Activated CD8-positive, alpha-beta memory T cell treated with anti-CD3 and anti-CD28 coated beads for 36 hours (primary cell): ENCODE measurements around the gene DIP2C. TPM values are rescaled to one million over a fixed set of nuclear protein-coding genes. Genes with fewer than 3 reads are reported as not detected.
"Not testable (repeated sequence)": the region's sequence is repeated elsewhere in the genome, so short reads cannot be mapped to it uniquely, and the experiment has no call there.

Experiments used
- CTCF ChIA-PET: fragments of 350-600 bp; sonication (Branson Sonifier 250); formaldehyde crosslinking; loops from one replicate; lab custom pipeline; 2021; ENCODE audit warnings: antibody characterized with exemption; lab: Charles Lee
- POLR2A ChIA-PET: fragments of 350-600 bp; sonication (Branson Sonifier 250); formaldehyde crosslinking; loops from one replicate; lab custom pipeline; 2021; ENCODE audit warnings: antibody characterized with exemption; lab: Charles Lee
- total RNA-seq, 2 experiments: library from RNA; stranded (reverse); gene quantifications; one replicate each; pipeline ENCODE4 v1.2.3, GENCODE V29; 2021

The DIP2C gene
- total RNA-seq, 2 experiments from 2014 or later, result 0.08 TPM

DNA sequence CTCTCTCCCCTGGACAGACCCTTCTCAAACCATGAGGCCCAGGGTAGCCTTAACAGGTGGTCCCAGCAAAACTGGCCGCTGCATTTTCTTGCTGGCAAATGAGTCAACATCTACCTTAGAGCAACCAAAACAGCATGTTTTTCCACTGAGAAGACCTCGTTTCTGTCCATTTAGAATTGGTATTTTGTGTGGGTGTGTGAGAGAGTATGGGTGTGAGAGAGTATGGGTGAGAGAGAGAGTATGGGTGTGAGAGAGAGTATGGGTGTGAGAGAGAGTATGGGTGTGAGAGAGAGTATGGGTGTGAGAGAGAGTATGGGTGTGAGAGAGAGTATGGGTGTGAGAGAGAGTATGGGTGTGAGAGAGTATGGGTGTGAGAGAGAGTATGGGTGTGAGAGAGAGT lies 157.1 kb downstream of the DIP2C start:
- CTCF ChIA-PET, result not testable (repeated sequence)

DNA sequence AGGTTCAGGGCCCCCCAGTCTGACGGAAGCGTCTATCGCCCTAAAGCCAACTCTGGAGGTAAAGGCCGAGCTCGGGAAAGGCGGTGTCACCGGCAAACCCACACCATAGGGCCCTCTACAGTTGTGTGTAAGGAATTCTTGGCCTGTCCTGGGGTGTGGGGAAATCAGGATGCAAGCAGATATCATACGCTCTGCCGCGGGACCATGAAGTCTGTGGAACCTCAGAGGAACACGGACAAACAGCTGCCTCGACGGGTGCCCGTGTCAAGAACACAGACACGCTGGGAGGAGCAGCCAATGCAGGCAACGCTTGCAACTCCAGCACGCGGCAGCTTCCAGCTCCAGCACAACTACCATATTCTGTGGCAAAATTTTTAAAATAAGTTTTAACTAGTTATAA lies 157.9 kb downstream of the DIP2C start:
- ChIA-PET CTCF (no interaction called here), POLR2A (no interaction called here)

More for the DNA sequence above, 157.1 kb downstream of the DIP2C start:
- POLR2A ChIA-PET, result not testable (repeated sequence)

DNA sequence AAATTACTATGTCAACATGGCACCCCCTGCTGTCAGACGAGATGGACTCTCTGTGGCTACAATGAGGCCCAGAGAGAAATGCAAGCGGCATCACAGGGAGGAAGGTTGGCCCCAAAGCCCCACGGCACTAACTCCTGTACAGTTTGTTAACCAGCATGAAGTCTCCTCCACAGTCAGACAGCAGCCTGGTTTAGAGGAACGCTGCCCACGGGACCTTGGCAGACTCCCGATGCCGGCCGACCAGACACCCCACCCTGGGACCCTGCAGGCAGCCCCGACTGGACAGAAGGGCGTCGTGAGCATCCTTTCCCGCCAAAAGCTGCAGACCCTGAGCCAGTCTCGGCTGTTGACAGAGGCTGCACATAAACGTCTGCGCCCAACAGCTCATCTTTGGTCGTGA lies 158.8 kb downstream of the DIP2C start:
- POLR2A ChIA-PET, result no interaction called here
- CTCF ChIA-PET, result no interaction called here

DNA sequence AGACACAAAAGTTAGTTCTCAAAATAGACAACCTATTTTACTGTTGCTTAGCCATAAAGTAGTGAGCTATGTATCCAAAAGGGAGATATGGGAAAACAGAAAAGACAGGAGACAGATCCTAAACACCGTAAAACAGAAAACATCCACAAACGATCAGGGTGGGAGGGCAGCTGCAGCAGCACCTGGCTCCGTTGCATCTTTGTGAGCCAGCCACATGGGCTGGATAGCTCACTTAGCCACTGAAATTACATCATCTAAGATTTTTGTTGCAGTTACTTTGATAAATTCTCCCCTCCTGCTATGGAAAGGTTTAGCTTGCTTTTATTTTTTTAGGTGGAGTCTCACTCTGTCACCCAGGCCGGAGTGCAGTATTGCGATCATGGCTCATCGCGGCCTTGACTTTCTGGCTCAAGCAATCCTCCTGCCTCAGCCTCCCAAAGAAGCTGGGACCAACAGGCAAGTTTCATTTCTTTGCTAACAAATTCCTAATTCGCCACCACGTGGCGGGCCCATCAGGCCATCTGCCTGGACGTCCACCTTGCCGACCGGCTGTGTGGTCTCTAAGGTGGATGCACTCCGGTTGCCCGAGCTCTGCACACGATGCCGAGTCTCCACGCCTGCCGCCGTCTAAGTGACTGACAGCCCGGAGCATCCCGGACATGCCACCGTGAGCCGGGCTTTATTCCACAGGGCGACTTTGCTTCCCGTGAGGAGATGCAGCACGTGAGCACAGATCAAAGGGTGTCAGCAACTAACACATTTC lies 159.8 kb downstream of the DIP2C start:
- CTCF ChIA-PET, result no interaction called here
- POLR2A ChIA-PET, result no interaction called here

DNA sequence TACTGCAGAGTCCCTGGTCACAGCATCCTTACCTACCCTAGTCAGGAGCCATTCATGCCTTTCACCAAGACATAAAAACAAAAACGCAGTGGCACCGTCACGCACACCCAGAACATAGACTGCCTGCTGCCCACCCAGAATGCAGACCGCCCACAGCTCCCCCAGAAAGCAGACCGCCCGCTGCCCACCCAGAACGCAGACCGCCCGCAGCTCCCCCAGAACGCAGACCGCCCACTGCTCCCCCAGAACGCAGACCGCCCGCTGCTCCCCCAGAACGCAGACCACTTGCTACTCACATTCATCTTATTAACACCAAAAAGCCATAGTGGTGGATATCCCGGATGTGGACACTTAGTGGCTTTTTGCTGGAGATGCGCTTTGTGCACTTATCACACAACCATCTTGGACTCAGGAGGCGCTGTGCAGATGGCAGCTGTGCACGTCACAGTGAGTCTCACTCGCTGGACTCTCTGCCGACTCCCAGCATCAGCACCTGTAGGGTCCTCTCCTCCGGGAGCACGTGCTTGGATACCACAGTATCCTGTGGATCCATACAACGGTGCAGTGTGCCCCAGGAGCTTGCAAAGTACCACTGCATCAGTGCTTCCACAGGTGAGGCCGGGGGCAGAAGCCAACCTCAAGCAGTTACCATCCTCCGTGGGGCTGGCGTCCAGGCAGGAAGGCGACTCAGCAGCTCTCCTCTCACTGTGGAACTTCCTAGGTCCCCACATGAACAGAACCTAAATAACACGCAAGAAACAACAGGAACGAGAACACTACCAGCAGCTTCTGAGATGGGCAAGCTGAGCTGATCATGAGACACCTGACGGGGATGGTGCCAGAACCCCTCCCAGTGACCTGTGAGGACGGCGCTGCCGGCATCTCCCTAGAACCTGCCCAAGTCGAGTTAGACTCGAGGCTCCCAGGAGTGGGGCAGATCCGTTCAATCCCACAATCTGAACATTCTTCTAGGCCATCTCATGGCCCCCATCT lies 161.0 kb downstream of the DIP2C start:
- CTCF ChIA-PET, result no interaction called here
- POLR2A ChIA-PET, result interaction anchor here (0.6 kb wide), 1 partner anchor 491 kb away, joined by 3 read pairs; no protein-coding TSS in a partner anchor

DNA sequence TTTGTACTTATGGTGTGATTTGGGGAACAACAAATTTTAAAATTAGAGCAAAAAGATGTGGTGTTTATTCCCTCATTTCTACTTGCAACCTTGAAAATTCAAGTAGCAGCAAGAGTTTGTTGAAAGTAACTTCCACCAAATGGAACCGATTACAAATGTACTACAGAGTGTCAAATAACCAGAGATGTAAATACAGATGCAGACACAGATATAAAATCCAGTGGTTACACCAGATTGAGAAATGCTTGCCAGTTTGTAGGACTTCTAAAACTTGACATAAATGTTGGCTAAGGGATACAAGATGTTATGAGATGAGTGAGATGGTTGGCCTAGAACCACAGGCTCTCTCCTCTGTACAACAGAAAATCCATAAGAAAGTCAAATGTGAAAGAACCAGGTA lies 162.1 kb downstream of the DIP2C start:
- POLR2A ChIA-PET, result no interaction called here
- CTCF ChIA-PET, result no interaction called here

DNA sequence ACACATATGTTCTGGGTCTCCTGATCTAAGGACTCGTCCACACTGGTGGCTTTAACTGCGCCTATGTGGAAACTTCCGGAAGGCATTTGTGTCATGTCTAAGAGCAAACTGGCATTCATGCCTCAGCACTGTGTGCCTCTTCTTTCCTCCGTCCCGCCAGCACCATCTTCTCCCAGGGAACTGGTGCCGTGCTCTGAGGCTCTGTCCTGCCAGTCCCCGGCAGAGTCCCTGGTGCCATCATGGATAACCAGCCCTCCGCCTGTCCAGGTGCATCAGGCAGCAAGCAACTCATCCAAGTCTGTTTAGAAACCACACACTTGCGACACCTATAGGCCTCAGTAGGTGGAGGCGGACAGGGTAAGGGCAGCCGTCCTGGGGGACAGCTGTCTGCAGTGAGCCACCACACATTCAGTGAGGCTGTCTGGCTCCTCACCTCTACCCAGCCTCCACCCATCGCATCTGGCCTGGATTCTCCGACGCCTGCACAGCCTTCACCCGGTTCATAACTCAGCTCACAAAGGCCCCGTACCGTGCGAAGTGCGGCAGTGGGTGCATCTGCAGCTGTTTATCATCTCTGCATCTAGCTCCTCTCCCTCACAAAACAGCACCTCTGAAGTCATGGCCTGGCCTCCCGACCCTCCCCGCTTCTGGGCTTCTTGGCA lies 162.7 kb downstream of the DIP2C start:
- POLR2A ChIA-PET, result no interaction called here
- CTCF ChIA-PET, result no interaction called here

DNA sequence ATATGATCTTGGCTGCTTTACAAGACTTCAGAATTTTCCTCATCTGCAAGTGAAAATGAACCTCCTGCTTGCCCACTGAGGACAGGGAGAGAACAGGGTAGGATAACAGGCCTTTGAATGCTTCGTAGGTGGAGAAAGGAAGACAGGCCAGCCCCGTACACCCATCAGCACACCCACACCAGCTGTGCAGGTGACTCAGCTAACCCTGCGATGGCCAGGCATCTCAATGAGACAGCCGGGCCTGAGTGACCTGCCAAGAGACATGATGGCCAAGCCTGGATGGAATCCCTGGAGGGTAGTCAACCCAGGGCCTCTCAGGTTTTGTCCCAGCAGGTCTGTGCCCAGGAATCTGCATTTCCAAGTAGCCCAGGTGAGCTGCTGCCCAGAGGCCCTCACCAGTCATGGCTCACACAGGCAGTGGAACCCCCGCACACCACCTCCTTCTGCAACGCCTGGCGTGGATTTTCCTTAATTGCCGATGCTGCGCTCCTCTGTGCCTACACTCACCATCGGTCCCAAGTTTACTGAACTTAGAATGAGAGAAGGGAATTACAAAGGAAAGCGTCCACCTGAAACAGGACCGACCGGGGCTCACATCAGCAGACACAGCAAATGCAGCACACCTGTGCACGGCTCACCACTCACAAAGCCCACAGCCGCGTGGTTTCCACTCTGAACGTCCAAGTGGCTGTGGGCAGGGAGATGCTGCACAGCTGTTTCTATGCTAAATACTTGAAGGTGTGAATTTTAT lies 163.7 kb downstream of the DIP2C start:
- ChIA-PET POLR2A (no interaction called here), CTCF (no interaction called here)

DNA sequence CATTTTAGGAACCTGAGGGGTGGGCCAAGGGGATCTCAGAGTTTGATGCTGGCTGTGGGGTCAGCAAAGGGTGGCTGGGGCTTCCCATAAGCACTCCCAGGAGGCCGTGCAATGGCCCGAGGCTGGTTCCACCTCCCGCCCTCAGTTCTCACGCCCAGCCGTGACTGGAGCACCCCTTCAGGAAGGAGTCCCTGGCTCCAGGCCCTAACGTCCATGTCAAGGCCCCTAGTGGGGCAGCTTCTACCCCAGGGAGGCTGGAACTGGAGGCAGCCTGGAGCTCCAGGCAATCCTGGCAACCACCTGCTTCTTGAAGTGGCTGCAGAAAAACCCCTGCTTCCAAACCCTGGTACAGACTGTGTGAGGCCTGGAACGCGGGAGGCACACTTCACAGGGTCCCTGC lies 165.5 kb downstream of the DIP2C start:
- ChIA-PET CTCF (no interaction called here), POLR2A (no interaction called here)

DNA sequence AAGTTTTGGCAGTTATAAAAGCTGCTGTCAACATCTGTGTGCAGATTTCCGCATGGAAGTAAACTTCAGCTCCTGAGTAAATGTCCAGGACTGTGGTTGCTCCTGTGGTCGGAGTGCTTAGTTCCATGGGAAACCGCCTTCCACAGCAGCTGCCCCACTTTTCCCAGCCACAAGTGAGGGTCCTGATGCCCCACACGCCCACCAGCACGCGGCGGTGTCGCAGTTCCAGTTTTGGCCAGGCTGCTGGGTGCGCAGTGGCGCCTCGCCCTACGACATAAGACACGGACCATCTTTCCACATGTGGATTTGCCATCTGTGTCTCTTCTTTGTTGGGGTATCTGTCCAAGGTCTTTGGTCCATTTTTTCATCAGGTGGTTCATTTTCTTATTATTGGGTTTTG lies 167.1 kb downstream of the DIP2C start:
- ChIA-PET CTCF (no interaction called here), POLR2A (no interaction called here)

DNA sequence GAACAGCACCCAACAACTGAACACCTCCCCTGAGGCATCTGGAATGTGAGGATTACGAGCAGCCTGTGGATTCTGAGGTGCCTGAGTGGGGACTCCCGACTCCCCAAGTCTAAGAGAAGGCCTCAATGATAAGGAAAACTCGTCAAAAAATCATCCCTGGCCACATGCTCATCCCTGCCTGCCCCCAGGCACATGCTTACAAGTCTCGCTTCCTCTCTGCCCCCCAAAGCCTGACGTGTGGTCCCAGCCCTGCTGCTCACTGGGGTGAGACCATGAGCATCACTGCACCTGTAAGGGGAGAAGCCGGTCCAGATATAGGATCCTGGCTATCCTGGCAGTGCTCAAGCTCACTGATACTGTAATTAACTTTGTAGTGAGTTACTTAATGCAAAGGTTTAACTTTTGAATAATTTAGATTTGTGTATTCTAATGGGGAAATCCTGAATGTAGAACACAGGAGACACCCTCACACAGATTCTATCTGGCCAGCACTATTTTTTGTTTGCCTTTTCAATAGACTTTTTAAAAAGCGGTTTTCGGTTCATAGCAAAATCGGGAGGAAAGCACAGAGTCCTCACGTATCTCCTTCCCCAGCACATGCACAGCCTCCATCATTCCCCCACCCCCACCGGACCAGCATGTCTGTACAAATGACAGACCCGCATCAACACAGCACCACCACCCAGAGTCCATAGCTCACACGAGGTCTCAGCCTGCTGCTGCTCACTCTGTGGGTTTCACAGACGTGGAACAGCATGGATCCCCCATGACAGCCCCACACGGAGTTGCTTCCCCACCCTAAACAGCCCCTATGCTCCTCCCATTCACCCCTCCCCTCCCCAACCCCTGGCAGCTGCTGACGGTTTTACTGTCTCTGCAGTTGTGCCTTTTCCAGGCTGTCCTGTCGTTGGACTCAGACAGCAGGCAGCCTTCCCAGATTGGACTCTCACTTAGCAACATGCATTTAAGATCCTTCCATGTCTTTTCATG lies 167.9 kb downstream of the DIP2C start:
- CTCF ChIA-PET, result no interaction called here
- POLR2A ChIA-PET, result interaction anchor here (0.5 kb wide), 1 partner anchor 196 kb away, joined by 3 read pairs; no protein-coding TSS in a partner anchor

DNA sequence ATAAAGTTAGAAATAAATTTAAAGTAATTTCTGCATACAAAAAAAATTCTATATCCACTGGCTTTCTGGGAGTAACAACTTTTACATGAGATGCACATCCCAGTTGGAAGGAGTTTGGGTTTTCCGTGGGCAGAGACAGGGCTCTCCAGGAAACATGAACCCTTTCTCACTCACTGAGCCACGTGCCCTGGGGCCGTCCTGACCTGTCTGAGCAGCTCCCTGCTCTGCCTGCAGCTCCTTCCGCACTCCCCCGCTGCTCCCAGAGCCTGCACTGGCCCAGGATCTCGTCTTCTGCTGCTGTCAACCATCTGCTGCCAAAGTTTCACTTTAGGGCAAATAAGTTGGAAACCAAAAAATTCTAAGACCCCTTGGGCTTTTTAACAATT lies 169.1 kb downstream of the DIP2C start:
- POLR2A ChIA-PET, result no interaction called here
- CTCF ChIA-PET, result no interaction called here

DNA sequence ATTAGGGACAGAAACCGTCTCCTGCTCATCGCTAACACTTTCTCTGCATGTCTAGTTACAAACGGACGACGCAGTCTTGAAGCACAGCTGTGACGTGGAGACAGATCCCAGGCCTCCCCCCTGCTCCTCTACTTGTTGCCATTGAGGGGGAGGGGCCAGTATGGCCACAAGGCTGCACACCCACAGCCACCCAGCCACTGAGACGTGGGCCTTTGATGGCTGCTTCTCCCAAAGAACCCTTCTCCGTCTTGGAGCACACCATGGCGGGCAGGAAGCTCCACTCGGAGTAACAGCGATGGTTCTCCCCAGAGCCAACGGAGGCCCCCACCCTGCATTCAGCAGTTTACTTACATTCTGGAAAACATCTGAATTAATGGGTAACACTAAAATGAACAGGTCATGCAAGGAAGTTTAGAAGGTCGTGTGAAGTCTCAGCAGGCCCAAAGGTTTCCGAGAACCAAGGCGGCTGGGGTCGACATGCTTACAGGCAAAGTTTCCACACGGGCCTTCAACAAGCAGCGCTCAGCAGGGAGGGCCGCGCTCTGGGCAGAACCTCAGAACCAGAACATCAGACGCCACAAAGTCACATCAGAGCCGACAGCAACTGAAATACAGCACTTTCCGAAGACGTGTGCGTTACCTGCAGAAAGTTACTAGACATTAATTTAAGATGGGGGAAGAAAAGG lies 169.6 kb downstream of the DIP2C start:
- CTCF ChIA-PET, result no interaction called here
- POLR2A ChIA-PET, result no interaction called here

DNA sequence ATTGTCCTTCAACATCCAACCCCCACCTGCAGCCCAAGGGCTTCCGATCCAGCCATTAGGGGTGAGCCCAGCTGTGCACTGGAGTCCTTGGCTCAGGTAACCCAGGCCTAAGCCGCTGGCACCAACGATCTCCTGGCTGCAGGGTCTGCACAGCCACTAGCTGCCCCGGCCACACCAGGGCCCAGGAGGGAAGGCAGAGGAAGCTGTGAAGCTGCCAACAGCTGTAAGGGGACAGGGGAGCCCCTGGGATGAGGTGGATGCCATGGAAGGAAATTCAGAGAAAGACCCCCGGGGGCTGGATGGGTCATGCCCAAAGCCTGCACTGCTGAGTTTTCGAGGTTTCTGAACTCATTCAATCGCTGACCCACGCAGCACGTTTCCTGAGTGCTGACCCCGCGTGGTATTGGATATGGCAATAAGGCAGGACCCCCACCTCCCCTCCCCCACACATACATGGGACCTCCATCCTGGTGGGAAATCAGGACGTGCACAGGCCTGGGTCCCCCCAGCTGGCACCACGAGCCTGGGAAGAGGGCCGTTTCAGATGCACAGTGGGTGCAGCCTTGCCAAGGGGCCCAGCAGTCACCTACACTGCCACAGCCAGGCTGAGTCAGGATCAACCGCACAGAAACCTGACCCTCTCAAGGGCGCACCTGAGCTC lies 170.3 kb downstream of the DIP2C start:
- POLR2A ChIA-PET, result no interaction called here

DNA sequence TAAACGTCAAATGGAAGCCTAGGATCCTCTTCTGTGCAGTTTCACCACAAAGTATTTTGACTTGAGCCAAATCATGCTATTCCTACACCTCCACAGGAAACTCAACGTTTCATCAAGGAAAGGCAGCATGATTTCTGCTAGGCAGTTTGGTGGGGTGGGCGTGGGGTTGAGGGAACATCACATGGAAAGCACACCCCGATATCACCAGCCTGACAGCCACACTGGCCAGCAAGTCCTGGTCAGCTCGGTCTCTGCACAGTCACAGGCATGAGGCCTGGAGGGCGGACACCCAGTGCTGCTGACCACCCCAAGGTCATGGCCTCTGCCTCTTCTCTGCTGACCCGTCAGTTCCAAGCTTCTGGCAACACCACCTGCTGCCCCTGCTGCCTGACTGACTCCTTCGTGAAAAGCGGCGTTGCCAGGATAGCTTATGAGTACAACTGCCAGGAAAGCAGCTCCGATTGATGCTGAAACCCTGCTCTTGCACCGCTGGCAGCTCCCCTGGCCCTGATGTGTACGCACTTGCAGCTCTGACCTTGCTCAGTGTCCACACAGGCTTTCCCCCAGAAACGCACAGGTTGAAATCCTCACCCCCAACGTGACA lies 171.5 kb downstream of the DIP2C start:
- CTCF ChIA-PET, result no interaction called here
- POLR2A ChIA-PET, result no interaction called here

More for the DNA sequence above, 170.3 kb downstream of the DIP2C start:
- CTCF ChIA-PET, result no interaction called here

DNA sequence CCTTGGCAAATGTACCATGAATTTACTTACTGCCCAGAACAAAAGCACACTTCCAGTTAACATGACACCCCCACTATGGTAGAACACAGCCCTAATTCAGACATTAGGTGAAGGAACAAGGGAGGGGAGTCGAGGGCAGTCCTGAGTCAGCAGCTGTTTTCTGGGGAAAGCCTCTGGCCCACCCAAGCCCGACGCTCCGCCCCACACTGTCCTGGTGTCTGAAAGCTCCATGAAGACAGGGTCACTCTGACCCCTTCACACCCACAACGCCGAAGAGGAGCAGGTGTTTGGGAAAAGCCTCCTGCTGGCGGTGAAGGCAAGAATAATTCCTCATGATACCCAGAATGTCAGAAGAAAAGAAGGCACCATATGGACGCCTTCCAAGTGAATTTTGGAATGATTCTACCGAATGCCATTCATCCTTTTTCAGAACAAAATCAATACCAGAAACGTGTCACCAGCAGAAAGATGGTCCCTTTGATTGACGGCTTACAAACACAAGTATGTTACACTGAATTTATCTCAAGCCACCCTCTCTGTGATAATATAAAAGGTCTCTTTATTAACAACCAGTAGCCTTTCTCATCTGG lies 172.1 kb downstream of the DIP2C start:
- POLR2A ChIA-PET, result no interaction called here

More for the DNA sequence above, 172.1 kb downstream of the DIP2C start:
- CTCF ChIA-PET, result no interaction called here
